IPS-18a (cell line): ENCODE measurements around the gene KDM4C.

Source experiments
- H3K27ac ChIP-seq: one replicate; pipeline ENCODE4 v1.5.1; 2013; ENCODE audit warnings: low read length
- H3K27me3 ChIP-seq: one replicate; pipeline ENCODE4 v1.6.1; 2013; ENCODE audit warnings: mild to moderate bottlenecking, low read length; ENCODE audit not compliant: control insufficient read depth, insufficient read depth
- H3K36me3 ChIP-seq: one replicate; pipeline ENCODE4 v1.6.1; 2013; ENCODE audit warnings: low read depth, low read length; ENCODE audit not compliant: control insufficient read depth
- H3K4me1 ChIP-seq: one replicate; pipeline ENCODE4 v1.6.1; 2013; ENCODE audit warnings: low read depth, low read length; ENCODE audit not compliant: control insufficient read depth
- H3K4me3 ChIP-seq: one replicate; pipeline ENCODE4 v1.5.1; 2013; ENCODE audit warnings: low read length
- H3K9ac ChIP-seq: one replicate; pipeline ENCODE4 v1.6.1; 2013; ENCODE audit warnings: mild to moderate bottlenecking, low read length, moderate library complexity
- H3K9me3 ChIP-seq: one replicate; pipeline ENCODE4 v1.6.1; 2013; ENCODE audit warnings: low read depth, low read length; ENCODE audit not compliant: control insufficient read depth

The KDM4C gene

DNA sequence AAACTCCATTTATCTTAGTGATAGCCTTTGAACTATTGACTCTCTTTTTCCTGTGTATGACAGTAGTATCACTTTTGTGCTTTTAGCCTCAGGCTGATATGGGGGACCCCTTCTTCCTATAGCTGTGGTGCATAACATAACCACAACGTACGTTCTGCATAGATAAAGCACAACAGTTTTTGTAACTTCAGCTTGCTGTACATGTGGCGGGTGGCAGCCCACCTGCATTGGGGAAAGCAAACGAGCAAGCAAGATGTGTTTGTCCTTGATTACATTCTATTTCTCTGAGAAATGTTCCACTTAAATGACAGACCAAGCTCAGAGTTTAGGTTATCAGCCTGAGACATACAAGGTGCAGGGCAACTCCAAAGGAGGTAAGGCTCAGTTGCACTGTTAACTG is 309.4 kb downstream of the KDM4C start:
- H3K27ac ChIP-seq, result no peak overlapping the region
- no peaks in the 10 kb centered on the region for H3K4me1 ChIP-seq
- no peaks in the 10 kb centered on the region for H3K9me3 ChIP-seq
- no peak overlapping the region for H3K9ac ChIP-seq
- H3K4me3 ChIP-seq, result no peak overlapping the region
- H3K27me3 ChIP-seq, result no peaks in the 10 kb centered on the region
- H3K36me3 ChIP-seq, result no peaks in the 10 kb centered on the region

- Histone ChIP-seq H3K36me3 (no peaks in the 10 kb centered on the region), H3K27me3 (no peaks in the 10 kb centered on the region), H3K9me3 (no peaks in the 10 kb centered on the region), H3K9ac (no peak overlapping the region), H3K4me3 (no peak overlapping the region), H3K4me1 (peaks cover 3% of the 10 kb centered on the region), H3K27ac (no peak overlapping the region)
Measured at GRCh38 chr9:7071916-7072315, 314.1 kb downstream of the KDM4C start.

GRCh38 chr9:7073706-7074105 is 315.9 kb downstream of the KDM4C start:
- no peaks in the 10 kb centered on the region for H3K9me3 ChIP-seq
- peaks cover 3% of the 10 kb centered on the region for H3K4me1 ChIP-seq
- H3K27me3 ChIP-seq, result no peaks in the 10 kb centered on the region
- H3K27ac ChIP-seq, result no peak overlapping the region
- no peak overlapping the region for H3K4me3 ChIP-seq
- no peak overlapping the region for H3K9ac ChIP-seq
- no peaks in the 10 kb centered on the region for H3K36me3 ChIP-seq

DNA sequence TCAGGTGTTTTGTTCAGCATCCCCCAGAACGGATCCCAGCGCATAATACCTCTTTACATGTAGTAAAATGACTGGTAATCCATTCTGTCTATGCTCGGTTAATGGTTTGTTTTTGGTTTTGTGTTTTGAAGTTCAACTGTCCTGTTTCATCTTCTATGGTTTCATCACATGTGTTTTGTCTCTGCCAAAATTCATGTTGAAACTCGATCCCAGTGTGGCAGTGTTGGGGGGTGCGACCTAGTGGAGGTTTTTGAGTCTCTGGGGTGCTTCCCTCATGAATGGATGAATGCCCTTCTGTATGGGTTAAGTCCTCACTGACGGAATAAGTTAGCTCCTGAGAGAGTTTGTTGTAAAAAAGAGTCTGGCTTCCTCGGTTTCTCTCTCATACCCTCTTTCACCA is 317.4 kb downstream of the KDM4C start:
- Histone ChIP-seq H3K4me3 (no peak overlapping the region), H3K4me1 (peaks cover 3% of the 10 kb centered on the region), H3K27me3 (no peaks in the 10 kb centered on the region), H3K27ac (no peak overlapping the region), H3K9ac (no peak overlapping the region), H3K36me3 (no peaks in the 10 kb centered on the region), H3K9me3 (no peaks in the 10 kb centered on the region)

DNA sequence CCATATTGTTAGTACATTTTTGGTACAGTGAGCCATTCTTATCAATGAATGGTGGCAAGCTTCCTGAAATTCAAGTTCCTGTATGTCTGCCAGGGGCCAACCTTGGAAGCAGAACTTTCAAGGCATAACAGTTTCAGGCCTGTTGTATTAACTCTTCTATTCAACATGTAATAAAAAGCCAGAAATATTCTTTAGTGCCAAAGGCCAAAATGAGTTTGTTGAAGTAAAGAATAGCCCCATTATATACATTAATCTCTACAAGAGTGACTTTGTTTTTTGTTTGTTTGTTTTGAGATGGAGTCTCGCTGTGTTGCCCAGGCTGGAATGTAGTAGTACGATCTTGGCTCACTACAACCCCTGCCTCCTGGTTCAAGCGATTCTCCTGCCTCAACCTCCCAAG is 321.3 kb downstream of the KDM4C start:
- no peak overlapping the region for H3K9ac ChIP-seq
- H3K4me3 ChIP-seq, result no peak overlapping the region
- H3K27ac ChIP-seq, result no peak overlapping the region
- no peaks in the 10 kb centered on the region for H3K36me3 ChIP-seq
- H3K27me3 ChIP-seq, result no peaks in the 10 kb centered on the region
- H3K9me3 ChIP-seq, result no peaks in the 10 kb centered on the region
- peaks cover 3% of the 10 kb centered on the region for H3K4me1 ChIP-seq

- Histone ChIP-seq H3K36me3 (no peaks in the 10 kb centered on the region), H3K9ac (no peak overlapping the region), H3K27me3 (no peaks in the 10 kb centered on the region), H3K9me3 (no peaks in the 10 kb centered on the region), H3K4me1 (no peaks in the 10 kb centered on the region), H3K4me3 (no peak overlapping the region), H3K27ac (no peak overlapping the region)
Measured at GRCh38 chr9:7081065-7081600, 323.4 kb downstream of the KDM4C start.

DNA sequence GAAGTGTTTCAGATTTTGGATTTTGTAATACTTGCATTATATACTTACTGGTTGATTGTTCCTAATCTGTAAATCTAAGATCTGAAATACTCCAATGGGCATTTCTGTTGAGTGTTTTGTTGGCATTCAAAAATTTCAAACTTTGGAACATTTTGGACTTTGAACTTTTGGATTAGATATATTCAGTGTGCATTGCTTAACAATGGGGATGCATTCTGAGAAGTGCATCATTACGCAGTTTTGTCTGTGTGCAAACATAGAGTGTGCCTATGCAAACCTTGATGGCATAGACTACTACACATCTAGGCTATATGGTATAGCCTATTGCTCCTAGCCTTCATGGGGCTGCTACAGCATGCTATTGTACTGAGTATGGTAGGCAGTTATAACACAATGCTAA is 325.4 kb downstream of the KDM4C start:
- H3K4me3 ChIP-seq, result no peak overlapping the region
- no peaks in the 10 kb centered on the region for H3K36me3 ChIP-seq
- H3K4me1 ChIP-seq, result no peaks in the 10 kb centered on the region
- no peak overlapping the region for H3K9ac ChIP-seq
- no peak overlapping the region for H3K27ac ChIP-seq
- H3K9me3 ChIP-seq, result no peaks in the 10 kb centered on the region
- H3K27me3 ChIP-seq, result no peaks in the 10 kb centered on the region

DNA sequence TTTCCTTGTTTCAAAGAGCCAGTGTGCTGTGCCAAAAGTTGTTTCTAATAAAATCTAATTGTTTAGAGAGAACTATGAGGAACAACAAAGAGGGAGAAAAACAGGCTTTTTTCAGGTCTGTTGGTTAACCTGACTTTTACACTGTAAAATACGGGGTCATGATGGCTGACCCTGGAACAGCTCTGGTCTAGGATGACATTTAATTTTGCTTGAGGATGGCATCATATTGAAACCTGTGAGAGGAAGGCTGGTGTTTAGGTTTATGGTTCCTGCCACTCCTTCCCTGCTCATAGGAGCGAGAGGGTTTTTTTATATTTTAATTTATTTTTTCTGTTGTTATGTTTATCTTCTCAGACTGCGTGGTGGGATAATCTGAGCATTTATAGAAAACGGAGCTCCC is 327.6 kb downstream of the KDM4C start:
- no peaks in the 10 kb centered on the region for H3K9me3 ChIP-seq
- H3K9ac ChIP-seq, result no peak overlapping the region
- H3K27ac ChIP-seq, result no peak overlapping the region
- no peak overlapping the region for H3K4me3 ChIP-seq
- H3K27me3 ChIP-seq, result no peaks in the 10 kb centered on the region
- H3K4me1 ChIP-seq, result no peaks in the 10 kb centered on the region
- no peaks in the 10 kb centered on the region for H3K36me3 ChIP-seq

DNA sequence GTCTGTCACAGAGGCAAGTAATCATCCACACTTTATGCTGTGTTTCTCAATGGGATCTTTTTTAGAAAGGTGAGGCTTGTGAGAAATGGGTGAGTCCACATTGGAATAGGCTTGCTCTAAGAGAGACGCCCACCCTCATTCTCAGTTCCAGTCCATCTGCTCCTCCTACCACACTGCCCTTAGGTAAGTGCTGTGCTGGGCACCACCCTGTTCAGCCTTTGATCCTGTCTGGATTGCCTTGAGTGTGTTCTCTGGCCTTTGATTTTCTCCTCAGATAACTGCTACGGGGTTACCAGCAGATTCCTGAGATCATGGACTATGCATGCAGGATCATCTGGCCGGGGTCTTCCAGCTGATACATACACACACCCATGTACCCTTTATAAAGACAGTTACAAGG is 328.6 kb downstream of the KDM4C start:
- no peak overlapping the region for H3K9ac ChIP-seq
- H3K4me1 ChIP-seq, result no peaks in the 10 kb centered on the region
- no peaks in the 10 kb centered on the region for H3K27me3 ChIP-seq
- no peaks in the 10 kb centered on the region for H3K9me3 ChIP-seq
- no peak overlapping the region for H3K27ac ChIP-seq
- H3K36me3 ChIP-seq, result no peaks in the 10 kb centered on the region
- H3K4me3 ChIP-seq, result no peak overlapping the region

- no peaks in the 10 kb centered on the region for H3K9me3 ChIP-seq
- no peaks in the 10 kb centered on the region for H3K27me3 ChIP-seq
- H3K9ac ChIP-seq, result no peak overlapping the region
- no peaks in the 10 kb centered on the region for H3K36me3 ChIP-seq
- H3K4me1 ChIP-seq, result no peaks in the 10 kb centered on the region
- H3K4me3 ChIP-seq, result no peak overlapping the region
- H3K27ac ChIP-seq, result no peak overlapping the region
Measured at GRCh38 chr9:7088611-7089010, 330.8 kb downstream of the KDM4C start.

- Histone ChIP-seq H3K27ac (no peak overlapping the region), H3K9ac (no peak overlapping the region), H3K4me1 (no peaks in the 10 kb centered on the region), H3K9me3 (no peaks in the 10 kb centered on the region), H3K4me3 (no peak overlapping the region), H3K36me3 (no peaks in the 10 kb centered on the region), H3K27me3 (no peaks in the 10 kb centered on the region)
Measured at GRCh38 chr9:7089406-7090193, 331.8 kb downstream of the KDM4C start.

- no peak overlapping the region for H3K4me3 ChIP-seq
- H3K27me3 ChIP-seq, result no peaks in the 10 kb centered on the region
- H3K27ac ChIP-seq, result no peak overlapping the region
- no peaks in the 10 kb centered on the region for H3K4me1 ChIP-seq
- no peaks in the 10 kb centered on the region for H3K36me3 ChIP-seq
- H3K9ac ChIP-seq, result no peak overlapping the region
- no peaks in the 10 kb centered on the region for H3K9me3 ChIP-seq
Measured at GRCh38 chr9:7093040-7093439, 335.3 kb downstream of the KDM4C start.
